GM12892 (cell line): Measurements from ENCODE around the gene FBH1. TPM values are rescaled to one million over a fixed set of nuclear protein-coding genes. Genes with fewer than 3 reads are reported as not detected.
"Not testable (repeated sequence)": the region's sequence is repeated elsewhere in the genome, so short reads cannot be mapped to it uniquely, and the experiment has no call there.

Source experiments
- DNase-seq: peaks from one replicate; pipeline ENCODE4 v3.0.0; 2011; ENCODE audit not compliant: insufficient read length
- FAIRE-seq: peaks from 2 replicates; lab custom pipeline; 2011; peaks lifted over from hg19 to GRCh38; lab: Jason Lieb, UNC
- POLR2A ChIP-seq: IDR thresholded peaks from 2 replicates; pipeline ENCODE4 v1.6.1; 2011; ENCODE audit warnings: low read depth, low read length, control low read depth
- POLR2AphosphoS5 ChIP-seq: IDR thresholded peaks from 2 replicates; pipeline ENCODE4 v1.6.1; 2011; ENCODE audit warnings: low read depth, low read length, control low read depth
- TAF1 ChIP-seq: IDR thresholded peaks from 2 replicates; pipeline ENCODE4 v1.6.1; 2011; ENCODE audit warnings: low read depth, mild to moderate bottlenecking, control low read depth, low read length, borderline replicate concordance
- polyA plus RNA-seq: library from polyadenylated mRNA; unstranded; fragments of >200 nt; gene quantifications from one replicate; pipeline ENCODE4 v1.2.1, GENCODE V29; 2012; ENCODE audit warnings: missing spikeins, inconsistent platforms; ENCODE audit not compliant: missing spikeins

The FBH1 gene
- 36.3 TPM for polyA plus RNA-seq

- DNase-seq (peak; percentile 93), FAIRE-seq (peak; percentile 96)
- TF ChIP-seq POLR2A (peak; percentile 91), TAF1 (peak; percentile 44; the same call in 1 of the 2 replicates), POLR2AphosphoS5 (peak; percentile 77)
Measured at GRCh38 chr10:5889624-5890451, at the start of gene FBH1, which contains the start of gene ANKRD16. FBH1 (plus strand) TSS chr10:5890243; CDS start chr10:5890346, 103 bp downstream. ANKRD16 (minus strand) TSS chr10:5889893; CDS start chr10:5889354, 539 bp downstream.

GRCh38 chr10:5840314-5841307 is 49.4 kb upstream of the FBH1 start:
- TF ChIP-seq POLR2AphosphoS5 (peak; percentile 77), TAF1 (no peak), POLR2A (peak; percentile 91)
- FAIRE-seq (peak; percentile 96), DNase-seq (peak; percentile 77)

GRCh38 chr10:5841965-5842364 is 48.1 kb upstream of the FBH1 start:
- DNase-seq (no peak), FAIRE-seq (no peak)
- TF ChIP-seq POLR2A: no peak
- TF ChIP-seq POLR2AphosphoS5: no peak
- TF ChIP-seq TAF1: no peak

- DNase-seq (no peak), FAIRE-seq (no peak)
- no peak for TF ChIP-seq POLR2AphosphoS5
- TF ChIP-seq POLR2A: no peak
- TF ChIP-seq TAF1: no peak
Measured at GRCh38 chr10:5843686-5844344, 46.2 kb upstream of the FBH1 start.

GRCh38 chr10:5844345-5845055 is 45.5 kb upstream of the FBH1 start:
- no peak for TF ChIP-seq TAF1
- TF ChIP-seq POLR2AphosphoS5: no peak
- no peak for TF ChIP-seq POLR2A
- no peak for DNase-seq
- FAIRE-seq: peak; percentile 57

- DNase-seq, FAIRE-seq: not testable (repeated sequence)
Measured at GRCh38 chr10:5846667-5847066, 43.4 kb upstream of the FBH1 start.

GRCh38 chr10:5854131-5854475 is 35.9 kb upstream of the FBH1 start:
- DNase-seq: no peak

GRCh38 chr10:5855979-5856700 is 33.9 kb upstream of the FBH1 start:
- DNase-seq (no peak), FAIRE-seq (no peak)
- TF ChIP-seq POLR2A: no peak
- no peak for TF ChIP-seq POLR2AphosphoS5
- TF ChIP-seq TAF1: no peak

More at GRCh38 chr10:5854131-5854475, 35.9 kb upstream of the FBH1 start:
- FAIRE-seq: no peak
- TF ChIP-seq POLR2A (no peak), POLR2AphosphoS5 (no peak)

GRCh38 chr10:5856701-5857004 is 33.4 kb upstream of the FBH1 start:
- DNase-seq (no peak), FAIRE-seq (no peak)

GRCh38 chr10:5858811-5859210 is 31.2 kb upstream of the FBH1 start:
- DNase-seq (no peak), FAIRE-seq (no peak)
- TF ChIP-seq POLR2A: no peak
- TF ChIP-seq POLR2AphosphoS5: no peak
- TF ChIP-seq TAF1: no peak

More at GRCh38 chr10:5856701-5857004, 33.4 kb upstream of the FBH1 start:
- no peak for TF ChIP-seq TAF1
- TF ChIP-seq POLR2AphosphoS5: no peak
- no peak for TF ChIP-seq POLR2A
